Naive thymus-derived CD4-positive, alpha-beta T cell (primary cell): ENCODE data around the gene CD300LB. TPM values are rescaled to one million over a fixed set of nuclear protein-coding genes. Genes with fewer than 3 reads are reported as not detected.

Source experiments
- ATAC-seq: fragments of 150-1000 bp; cut with Tn5 transposase; 2 replicates; pipeline ENCODE4 v1.10.0; 2021; ENCODE audit warnings: mild to moderate bottlenecking, moderate library complexity
- CTCF ChIA-PET: fragments of 350-600 bp; sonication (Branson Sonifier 250); formaldehyde crosslinking; loops from one replicate; lab custom pipeline; 2021; ENCODE audit warnings: antibody characterized with exemption; lab: Charles Lee
- POLR2A ChIA-PET: fragments of 350-600 bp; sonication (Branson Sonifier 250); formaldehyde crosslinking; loops from one replicate; lab custom pipeline; 2021; ENCODE audit warnings: antibody characterized with exemption, inconsistent platforms; lab: Charles Lee
- DNase-seq, 9 donors: peaks; one replicate each; pipeline versions ENCODE4 v3.0.0 to v3.0.0-alpha.2; 2020 to 2022; ENCODE audit warnings: mixed read lengths in 1 of 9
- H3K27ac ChIP-seq: one replicate; pipeline ENCODE4 v1.7.0; 2013; ENCODE audit warnings: mild to moderate bottlenecking, low read depth, low read length, moderate library complexity
- H3K27me3 ChIP-seq, 2 donors: one replicate each; pipeline ENCODE4 v1.7.0; 2013; ENCODE audit warnings: low read length in 2 of 2, mild to moderate bottlenecking in 2 of 2, moderate library complexity in 2 of 2; ENCODE audit not compliant: control insufficient read depth in 2 of 2, insufficient read depth in 2 of 2
- H3K36me3 ChIP-seq, 3 experiments: 1 replicate in 2 of 3; 2 replicates in 1 of 3; pipeline ENCODE4 v1.7.0; 2013; ENCODE audit warnings: low read length in 3 of 3, mild to moderate bottlenecking in 3 of 3, moderate library complexity in 1 of 3; ENCODE audit not compliant: insufficient read depth in 3 of 3, control insufficient read depth in 2 of 3
- H3K4me1 ChIP-seq, 2 donors: one replicate each; pipeline ENCODE4 v1.7.0; 2013; ENCODE audit warnings: low read length in 2 of 2, mild to moderate bottlenecking in 2 of 2, moderate library complexity in 1 of 2; ENCODE audit not compliant: control insufficient read depth in 2 of 2, insufficient read depth in 2 of 2
- H3K4me3 ChIP-seq: 2 replicates; pipeline ENCODE4 v1.7.0; 2013; ENCODE audit warnings: mild to moderate bottlenecking, low read length
- H3K9me3 ChIP-seq, 3 experiments: 1 replicate in 2 of 3; 2 replicates in 1 of 3; pipeline ENCODE4 v1.7.0; 2013; ENCODE audit warnings: low read length in 3 of 3; ENCODE audit not compliant: control insufficient read depth in 2 of 3
- H3K27ac Mint-ChIP-seq, 9 donors: one replicate each; pipeline ENCODE4 v1.8.0; 2020 to 2022; ENCODE audit warnings: mixed read lengths in 9 of 9, mild to moderate bottlenecking in 8 of 9, moderate library complexity in 5 of 9, inconsistent platforms in 2 of 9
- H3K27me3 Mint-ChIP-seq, 5 donors: one replicate each; pipeline ENCODE4 v1.8.0; 2021 to 2022; ENCODE audit warnings: mixed read lengths in 5 of 5, mild to moderate bottlenecking in 1 of 5
- H3K36me3 Mint-ChIP-seq, 5 donors: one replicate each; pipeline ENCODE4 v1.8.0; 2020 to 2022; ENCODE audit warnings: mixed read lengths in 5 of 5, mild to moderate bottlenecking in 3 of 5, inconsistent platforms in 1 of 5
- H3K4me1 Mint-ChIP-seq, 7 donors: one replicate each; pipeline ENCODE4 v1.8.0; 2020 to 2022; ENCODE audit warnings: mixed read lengths in 7 of 7, mild to moderate bottlenecking in 3 of 7, inconsistent platforms in 1 of 7
- H3K4me3 Mint-ChIP-seq, 10 donors: one replicate each; pipeline ENCODE4 v1.8.0; 2020 to 2022; ENCODE audit warnings: mild to moderate bottlenecking in 10 of 10, mixed read lengths in 10 of 10, moderate library complexity in 6 of 10, inconsistent platforms in 2 of 10
- H3K9me3 Mint-ChIP-seq, 11 donors: one replicate each; pipeline ENCODE4 v1.8.0; 2020 to 2022; ENCODE audit warnings: mixed read lengths in 11 of 11, mild to moderate bottlenecking in 4 of 11, inconsistent platforms in 1 of 11, moderate library complexity in 1 of 11
- intact Hi-C, 2 donors: fragments of 100-400 bp; cut with micrococcal nuclease; formaldehyde crosslinking; loops; one replicate each; pipeline ENCODE4 v1.15.1; 2023
- polyA plus RNA-seq, 2 donors: library from polyadenylated mRNA; unstranded; fragments of 300-500 nt; fragmentation: Illumina TruSeq; gene quantifications; one replicate each; pipeline ENCODE4 v1.2.3, GENCODE V29; 2021
- total RNA-seq, 6 experiments: library from RNA in 5 of 6; stranded (reverse) in 5 of 6; gene quantifications; 1 replicate in 5 of 6; 2 replicates in 1 of 6; pipeline ENCODE4 v1.2.3 and lab custom pipeline; 2021 to 2026

CD300LB gene
- total and polyA plus RNA-seq, 7 experiments from 2014 or later: 0.27 to 23.9 (median 2.0) TPM; not detected in 3

GRCh38 chr17:74545843-74546230 is 14.6 kb upstream of the CD300LB start, which contains the start of gene CD300C:
CD300C (minus strand) TSS chr17:74546115; CDS start chr17:74545782, 333 bp downstream.
- H3K36me3 ChIP-seq: no peaks in the 10 kb centered on the region
- no peak within 1 kb of the TSS for H3K4me3 ChIP-seq
- DNase-seq: no peak
- H3K27me3 ChIP-seq: no peaks in the 10 kb centered on the region
- intact Hi-C loops: no loop called here
- H3K36me3 Mint-ChIP-seq: peaks cover 0 to 2% (median 0%) of the 10 kb centered on the region in 5 donors
- peak within 1 kb of the TSS in 3 of 9 donors; percentile 36 to 76 (median 54) for H3K27ac Mint-ChIP-seq
- CTCF ChIA-PET: no interaction called here
- H3K4me1 ChIP-seq: no peaks in the 10 kb centered on the region
- peak within 1 kb of the TSS in 2 of 10 donors; percentile 17 to 29 for H3K4me3 Mint-ChIP-seq
- H3K27ac ChIP-seq: no peak within 1 kb of the TSS
- H3K4me1 Mint-ChIP-seq: peaks cover 0 to 23% (median 10%) of the 10 kb centered on the region in 7 donors
- H3K9me3 Mint-ChIP-seq: no peaks in the 10 kb centered on the region
- POLR2A ChIA-PET: no interaction called here
- ATAC-seq: peak; percentile 92
- no peaks in the 10 kb centered on the region for H3K9me3 ChIP-seq
- peaks cover 0 to 11% (median 3%) of the 10 kb centered on the region in 5 donors for H3K27me3 Mint-ChIP-seq

- Mint-ChIP-seq H3K9me3 (no peaks in the 10 kb centered on the region), H3K27ac (peak overlapping the region in 2 of 9 donors; percentile 1 to 76), H3K36me3 (peaks cover 0 to 2% (median 0%) of the 10 kb centered on the region in 5 donors), H3K4me1 (peaks cover 0 to 23% (median 10%) of the 10 kb centered on the region in 7 donors), H3K4me3 (peak overlapping the region in 2 of 10 donors; percentile 17 to 29), H3K27me3 (peaks cover 0 to 11% (median 2%) of the 10 kb centered on the region in 5 donors)
- DNase-seq (no peak), ATAC-seq (peak; percentile 11)
- Histone ChIP-seq H3K36me3 (no peaks in the 10 kb centered on the region), H3K27me3 (no peaks in the 10 kb centered on the region), H3K27ac (no peak overlapping the region), H3K4me1 (no peaks in the 10 kb centered on the region), H3K9me3 (no peaks in the 10 kb centered on the region), H3K4me3 (no peak overlapping the region)
- intact Hi-C loops: no loop called here
- POLR2A ChIA-PET: no interaction called here
- CTCF ChIA-PET: no interaction called here
Observed at GRCh38 chr17:74544991-74545842, 13.9 kb upstream of the CD300LB start.

- intact Hi-C loops: no loop called here
- ATAC-seq (no peak), DNase-seq (no peak)
- Mint-ChIP-seq H3K4me3 (no peak overlapping the region), H3K27me3 (peaks cover 0 to 12% (median under 1%) of the 10 kb centered on the region in 5 donors), H3K9me3 (no peaks in the 10 kb centered on the region), H3K36me3 (peaks cover 0 to 2% (median 0%) of the 10 kb centered on the region in 5 donors), H3K27ac (no peak overlapping the region), H3K4me1 (peaks cover 0 to 23% (median 10%) of the 10 kb centered on the region in 7 donors)
- Histone ChIP-seq H3K9me3 (no peaks in the 10 kb centered on the region), H3K36me3 (no peaks in the 10 kb centered on the region), H3K27ac (no peak overlapping the region), H3K4me3 (no peak overlapping the region), H3K4me1 (no peaks in the 10 kb centered on the region), H3K27me3 (no peaks in the 10 kb centered on the region)
- ChIA-PET POLR2A (no interaction called here), CTCF (no interaction called here)
Observed at GRCh38 chr17:74543891-74544760, 12.9 kb upstream of the CD300LB start.

- peaks cover 0 to 2% (median 0%) of the 10 kb centered on the region in 5 donors for H3K36me3 Mint-ChIP-seq
- DNase-seq: no peak
- ChIA-PET CTCF (no interaction called here), POLR2A (no interaction called here)
- H3K27ac ChIP-seq: no peak overlapping the region
- no peak overlapping the region for H3K27ac Mint-ChIP-seq
- no peaks in the 10 kb centered on the region for H3K9me3 ChIP-seq
- no peaks in the 10 kb centered on the region for H3K27me3 ChIP-seq
- no peaks in the 10 kb centered on the region for H3K36me3 ChIP-seq
- no peak for ATAC-seq
- H3K9me3 Mint-ChIP-seq: no peaks in the 10 kb centered on the region
- H3K4me3 Mint-ChIP-seq: no peak overlapping the region
- H3K4me3 ChIP-seq: no peak overlapping the region
- intact Hi-C loops: no loop called here
- no peaks in the 10 kb centered on the region for H3K4me1 ChIP-seq
- H3K27me3 Mint-ChIP-seq: peaks cover 0 to 9% (median 3%) of the 10 kb centered on the region in 5 donors
- H3K4me1 Mint-ChIP-seq: peaks cover 0 to 20% (median 10%) of the 10 kb centered on the region in 7 donors
Observed at GRCh38 chr17:74543406-74543805, 12.1 kb upstream of the CD300LB start.

- H3K4me1 Mint-ChIP-seq: peaks cover 0 to 14% (median 4%) of the 10 kb centered on the region in 7 donors
- no peak overlapping the region for H3K27ac Mint-ChIP-seq
- CTCF ChIA-PET: no interaction called here
- no peaks in the 10 kb centered on the region for H3K9me3 ChIP-seq
- peaks cover 0 to 9% (median 3%) of the 10 kb centered on the region in 5 donors for H3K27me3 Mint-ChIP-seq
- intact Hi-C loops: no loop called here
- DNase-seq (no peak), ATAC-seq (no peak)
- no peak overlapping the region for H3K4me3 Mint-ChIP-seq
- no peaks in the 10 kb centered on the region for H3K4me1 ChIP-seq
- no peak overlapping the region for H3K4me3 ChIP-seq
- POLR2A ChIA-PET: no interaction called here
- H3K27me3 ChIP-seq: no peaks in the 10 kb centered on the region
- H3K9me3 Mint-ChIP-seq: no peaks in the 10 kb centered on the region
- no peaks in the 10 kb centered on the region for H3K36me3 ChIP-seq
- no peak overlapping the region for H3K27ac ChIP-seq
- peaks cover 0 to 2% (median 0%) of the 10 kb centered on the region in 5 donors for H3K36me3 Mint-ChIP-seq
Observed at GRCh38 chr17:74542727-74543383, 11.6 kb upstream of the CD300LB start.

GRCh38 chr17:74542166-74542565 is 10.9 kb upstream of the CD300LB start:
- POLR2A ChIA-PET: no interaction called here
- H3K27ac Mint-ChIP-seq: peak overlapping the region in 1 of 9 donors; percentile 2
- Histone ChIP-seq H3K4me3 (no peak overlapping the region), H3K4me1 (no peaks in the 10 kb centered on the region), H3K36me3 (no peaks in the 10 kb centered on the region), H3K27me3 (no peaks in the 10 kb centered on the region), H3K27ac (no peak overlapping the region), H3K9me3 (no peaks in the 10 kb centered on the region)
- H3K4me1 Mint-ChIP-seq: peaks cover 0 to 9% (median 0%) of the 10 kb centered on the region in 7 donors
- DNase-seq (no peak), ATAC-seq (no peak)
- H3K27me3 Mint-ChIP-seq: peaks cover under 1 to 10% (median 7%) of the 10 kb centered on the region in 5 donors
- H3K4me3 Mint-ChIP-seq: no peak overlapping the region
- H3K9me3 Mint-ChIP-seq: no peaks in the 10 kb centered on the region
- CTCF ChIA-PET: no interaction called here
- no peaks in the 10 kb centered on the region for H3K36me3 Mint-ChIP-seq
- intact Hi-C loops: no loop called here
